Measurements from ENCODE around the gene C19orf81.
"Not testable (repeated sequence)": the region's sequence is repeated elsewhere in the genome, so short reads cannot be mapped to it uniquely, and the experiment has no call there.

The C19orf81 gene

DNA sequence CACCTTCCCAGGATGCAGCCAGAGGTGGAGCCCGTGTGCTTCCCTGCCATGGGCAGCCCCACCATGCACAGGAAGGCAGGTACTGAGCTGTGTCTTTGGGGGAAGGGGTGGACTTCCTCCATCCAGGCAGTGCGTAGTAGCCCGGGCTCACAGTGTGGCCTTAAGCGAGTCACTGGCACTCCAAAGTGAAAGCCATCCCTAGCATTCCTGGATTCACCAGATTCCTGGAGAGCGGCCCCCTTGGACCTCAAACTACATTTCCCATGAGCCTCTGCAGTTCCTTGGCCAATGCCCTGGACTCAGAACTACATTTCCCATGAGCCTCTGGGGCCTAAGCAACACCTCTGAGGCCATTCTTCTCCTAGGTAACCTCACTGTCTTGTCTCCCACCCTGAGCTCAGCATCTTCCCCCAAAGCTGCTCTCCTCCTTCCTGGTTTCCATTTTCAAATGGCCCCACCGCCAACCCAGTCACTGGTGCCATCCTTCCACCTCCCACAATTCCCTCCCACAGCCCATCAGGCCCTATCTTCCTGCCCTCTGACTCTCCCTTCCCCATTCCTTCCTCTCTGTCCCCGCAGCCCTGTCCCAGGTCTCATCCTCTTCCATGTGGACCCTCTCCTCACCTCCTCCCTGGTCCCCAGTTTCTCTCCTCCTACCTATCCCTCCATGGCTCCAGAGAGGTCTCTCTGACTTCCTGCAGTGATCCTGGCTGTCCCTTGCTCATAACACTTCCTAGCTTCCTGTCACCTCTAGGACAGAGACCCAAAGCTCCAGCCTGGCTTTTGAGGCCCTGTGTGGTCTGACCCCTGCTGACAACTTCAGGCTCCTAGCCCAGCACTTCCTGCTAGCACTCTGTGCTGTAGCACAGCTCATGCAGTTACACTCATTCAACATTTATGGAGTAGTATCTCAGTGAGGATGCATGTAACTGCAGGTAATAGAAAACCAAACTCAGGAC is at the start of gene C19orf81:
C19orf81 (plus strand) TSS at position 13 of the 959 bp plus-strand sequence; CDS start at position 13, 0 bp downstream.
- DNase-seq = no peak

GRCh38 chr19:50601407-50602088 is 47.7 kb upstream of the C19orf81 start:
- no peak for DNase-seq

DNA sequence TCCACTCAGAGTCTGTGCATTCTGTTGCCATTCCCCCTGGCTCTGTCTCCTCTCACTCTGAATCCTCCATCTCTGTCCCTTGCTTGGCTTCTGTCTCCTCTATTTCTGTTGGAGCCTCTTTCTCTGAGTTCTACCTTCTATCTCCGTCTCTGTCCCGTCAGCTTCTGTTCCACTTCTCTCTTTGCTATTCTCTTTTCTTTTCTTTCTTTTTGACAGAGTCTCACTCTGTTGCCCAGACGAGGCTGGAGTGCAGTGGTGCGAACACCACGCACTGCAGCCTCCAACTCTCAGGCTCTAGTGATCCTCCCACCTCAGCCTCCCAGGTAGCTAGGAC is 47.2 kb upstream of the C19orf81 start:
- no peak for DNase-seq

GRCh38 chr19:50602496-50602895 is 46.7 kb upstream of the C19orf81 start:
- DNase-seq = no peak

GRCh38 chr19:50602935-50603334 is 46.3 kb upstream of the C19orf81 start:
- DNase-seq = no peak

- DNase-seq = not testable (repeated sequence)
Measured at GRCh38 chr19:50604264-50605073, 44.8 kb upstream of the C19orf81 start.

DNA sequence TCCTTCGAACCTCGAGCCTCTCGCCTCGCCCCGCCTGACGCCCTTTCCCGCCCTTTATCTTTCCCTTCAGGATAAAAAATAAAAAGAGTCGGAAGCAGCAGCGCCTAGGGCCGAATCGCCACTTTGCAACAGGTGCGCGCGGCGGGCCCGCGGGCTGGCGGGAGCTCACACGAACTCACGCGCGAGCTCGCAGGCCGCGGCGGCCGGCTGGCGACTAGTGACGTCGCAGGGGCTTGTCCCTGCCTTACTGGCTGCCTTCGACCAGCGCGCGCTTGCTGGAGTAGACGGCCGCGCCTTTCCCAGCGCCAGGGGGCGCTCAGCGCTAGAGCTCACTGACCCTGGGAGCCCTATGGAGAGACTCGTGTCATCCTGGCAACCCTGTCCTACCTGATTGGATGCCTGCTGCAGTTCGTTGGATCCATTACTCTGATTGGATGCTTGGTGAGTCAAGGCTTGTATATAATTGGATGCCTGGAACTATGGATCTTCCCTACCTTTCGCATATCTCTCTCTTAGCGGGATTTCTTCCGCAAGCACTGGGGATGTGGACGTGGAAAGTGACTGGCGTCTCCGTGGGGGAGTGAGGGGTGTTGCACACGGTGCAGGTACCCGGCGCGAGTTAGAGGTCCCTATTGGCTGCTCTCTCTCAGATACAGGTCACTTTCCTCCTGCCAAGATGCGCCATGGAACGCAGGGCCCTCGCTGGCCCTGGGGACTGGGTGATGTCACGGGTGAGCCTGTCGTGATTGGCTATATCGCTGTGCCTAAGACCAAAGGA is 43.0 kb upstream of the C19orf81 start:
- not testable (repeated sequence) for DNase-seq

DNA sequence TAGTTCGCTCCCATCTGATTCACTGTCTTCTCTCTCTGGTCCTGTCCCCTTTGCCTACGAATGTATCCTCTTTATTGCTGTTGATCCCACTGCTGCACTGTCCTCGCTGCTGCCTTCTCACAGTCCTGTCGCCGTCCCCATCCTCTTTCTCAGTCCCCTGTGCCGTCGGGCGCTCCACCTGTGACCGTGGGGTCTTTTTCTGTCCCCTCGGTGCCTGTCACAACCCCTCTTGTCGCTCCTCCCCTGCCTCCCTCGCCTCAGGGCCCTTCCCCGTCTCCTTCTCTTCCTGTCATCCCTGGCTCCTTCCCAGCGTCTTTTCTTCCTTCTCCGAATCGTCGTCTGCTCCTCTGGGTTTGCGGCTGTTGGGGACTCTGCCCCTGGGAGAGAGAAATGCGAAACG is 41.9 kb upstream of the C19orf81 start:
- DNase-seq = no peak

GRCh38 chr19:50607874-50608785 is 41.1 kb upstream of the C19orf81 start:
- no peak for DNase-seq

DNA sequence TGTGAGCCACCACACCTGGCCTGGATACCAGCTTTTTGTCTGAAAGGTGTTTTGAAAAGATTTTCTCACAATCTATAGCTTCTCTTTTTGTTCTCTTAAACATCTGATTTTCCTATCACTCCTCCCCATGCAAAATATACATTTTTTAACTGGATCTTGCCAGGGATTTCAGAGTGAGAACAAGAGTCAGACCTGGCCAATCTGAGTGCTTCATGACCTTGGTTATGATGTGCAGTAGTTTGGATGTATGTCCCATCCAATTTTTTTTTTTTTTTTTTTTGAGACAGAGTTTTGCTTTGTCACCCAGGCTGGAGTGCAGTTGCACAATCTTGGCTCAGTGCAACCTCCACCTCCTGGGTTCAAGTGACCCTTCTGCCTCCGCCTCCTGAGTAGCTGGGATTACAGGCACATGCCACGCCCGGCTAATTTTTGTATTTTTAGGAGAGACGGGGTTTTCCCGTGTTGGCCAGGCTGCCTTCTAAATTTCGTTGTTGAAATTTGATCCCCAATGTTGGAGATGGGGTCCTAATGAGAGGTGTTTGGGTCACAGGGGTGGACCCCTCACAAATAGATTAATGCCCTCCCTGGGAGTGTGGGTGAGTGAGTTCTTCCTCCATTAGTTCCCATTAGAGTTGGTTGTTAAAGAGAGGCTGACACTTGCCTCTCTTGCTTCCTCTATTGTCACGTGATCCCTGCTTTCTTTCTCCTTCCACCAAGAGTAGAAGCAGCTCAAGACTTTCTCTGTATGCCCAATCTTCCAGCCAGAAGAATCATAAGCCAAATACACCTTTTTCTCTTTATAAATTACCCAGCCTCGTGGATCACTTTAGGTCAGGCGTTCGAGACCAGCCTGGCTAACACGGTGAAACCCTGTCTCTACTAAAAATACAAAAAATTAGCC is 36.5 kb upstream of the C19orf81 start:
- not testable (repeated sequence) for DNase-seq

GRCh38 chr19:50618379-50618778 is 30.9 kb upstream of the C19orf81 start:
- DNase-seq = not testable (repeated sequence)

DNA sequence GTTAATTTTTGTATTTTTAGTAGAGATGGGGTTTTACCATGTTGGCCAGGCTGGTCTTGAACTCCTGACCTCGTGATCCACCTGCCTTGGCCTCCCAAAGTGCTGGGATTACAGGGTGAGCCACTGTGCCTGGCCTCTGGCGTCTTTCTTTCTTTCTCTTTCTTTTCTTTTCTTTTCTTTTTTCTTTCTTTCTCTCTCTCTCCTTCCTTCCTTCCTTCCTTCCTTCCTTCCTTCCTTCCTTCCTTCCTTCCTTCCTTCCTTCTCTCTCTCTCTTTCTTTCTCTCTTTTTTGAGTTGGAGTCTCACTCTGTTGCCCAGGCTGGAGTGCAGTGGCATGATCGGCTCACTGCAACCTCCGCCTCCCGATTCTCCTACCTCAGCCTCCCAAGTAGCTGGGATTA is 30.1 kb upstream of the C19orf81 start:
- DNase-seq = not testable (repeated sequence)

DNA sequence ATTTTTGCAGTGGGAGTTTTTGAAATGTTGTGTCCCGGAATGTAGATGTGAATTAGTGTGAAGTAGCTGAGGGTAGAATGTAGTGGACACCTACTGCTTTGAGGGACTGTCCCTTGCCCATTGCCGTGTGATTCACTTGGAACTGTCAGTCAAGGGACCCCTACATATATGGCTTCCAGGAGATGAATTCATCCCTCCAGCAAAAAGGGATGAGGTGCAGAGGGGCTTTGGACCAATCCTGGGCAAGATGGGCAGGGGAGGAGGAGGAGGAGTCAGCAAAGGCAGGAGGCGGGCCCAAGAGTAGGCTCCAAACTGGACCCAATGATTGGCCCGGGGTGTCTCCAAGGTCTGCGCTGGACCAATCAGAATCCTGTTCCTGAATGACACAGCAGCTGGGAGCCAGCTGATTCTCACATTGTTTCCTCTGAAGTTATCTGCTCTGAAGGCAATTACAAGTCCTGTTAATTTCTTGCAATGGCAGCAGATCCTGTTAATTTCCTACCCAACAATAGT is 28.8 kb upstream of the C19orf81 start:
- not testable (repeated sequence) for DNase-seq

GRCh38 chr19:50624949-50625600 is 24.2 kb upstream of the C19orf81 start:
- DNase-seq = no peak

GRCh38 chr19:50626011-50626410 is 23.2 kb upstream of the C19orf81 start:
- no peak for DNase-seq

- DNase-seq = no peak
Measured at GRCh38 chr19:50626795-50627194, 22.4 kb upstream of the C19orf81 start.

DNA sequence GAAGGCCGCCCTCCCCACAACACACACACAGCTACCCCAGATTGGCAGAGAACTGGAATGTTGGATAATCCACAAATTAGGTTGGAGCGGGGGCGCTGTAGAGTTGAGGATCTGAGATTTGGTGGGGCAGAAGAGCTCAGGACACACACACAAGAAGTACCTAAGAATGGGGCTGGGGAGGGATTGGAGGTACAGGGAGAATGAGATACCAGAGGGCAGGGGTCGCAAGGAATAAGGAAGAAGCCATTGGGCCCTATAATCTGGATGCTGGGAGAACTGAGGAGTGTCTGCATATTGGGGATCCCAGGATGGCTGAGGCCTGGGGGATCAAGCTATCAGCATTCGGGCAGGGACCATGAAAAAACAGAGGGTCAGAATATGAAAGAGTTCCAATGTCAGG is 21.1 kb upstream of the C19orf81 start:
- DNase-seq = no peak

DNA sequence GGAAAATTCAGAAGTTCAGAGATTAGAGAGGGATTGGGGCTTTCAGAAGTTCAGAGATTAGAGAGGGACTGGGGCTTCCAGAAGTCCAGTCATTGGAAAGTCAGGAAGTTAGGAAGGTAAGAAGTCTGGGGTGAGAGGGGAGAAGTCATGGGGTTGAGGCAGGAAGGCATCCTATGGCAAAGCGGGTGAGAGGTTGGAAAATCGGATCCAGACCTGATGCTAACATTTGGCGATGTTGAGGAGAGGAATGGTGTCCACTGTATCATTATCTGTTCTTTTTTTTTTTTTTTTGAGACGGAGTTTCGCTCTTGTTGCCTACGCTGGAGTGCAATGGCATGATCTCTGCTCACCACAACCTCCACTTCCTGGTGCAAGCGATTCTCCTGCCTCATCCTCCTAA is 20.7 kb upstream of the C19orf81 start:
- no peak for DNase-seq

DNA sequence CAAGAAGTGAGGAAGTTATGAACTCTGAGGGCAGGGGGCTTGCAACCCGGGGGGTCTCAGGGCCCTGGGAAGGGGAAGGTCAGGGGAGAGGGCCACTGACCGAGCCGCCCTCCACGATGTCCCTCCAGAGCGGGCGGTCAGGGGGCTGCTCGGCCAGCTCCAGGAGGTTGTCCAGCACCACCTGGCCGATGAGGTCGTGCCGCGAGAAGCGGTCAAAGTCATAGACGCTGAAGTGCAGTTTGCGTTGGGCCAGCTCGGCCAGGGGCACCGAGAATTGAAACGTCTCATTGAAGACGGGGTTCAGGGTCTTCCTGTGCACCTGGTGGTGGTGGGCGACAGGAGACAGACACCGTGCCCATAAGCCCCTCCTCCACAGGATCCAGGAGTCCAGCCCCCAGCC is 20.1 kb upstream of the C19orf81 start:
- DNase-seq = no peak
